Astrocyte (in vitro differentiated cells and primary cell): ENCODE measurements around the gene SMIM15. TPM values are rescaled to one million over a fixed set of nuclear protein-coding genes. Genes with fewer than 3 reads are reported as not detected.

Experiments
- DNase-seq: peaks from one replicate; pipeline ENCODE4 v3.0.0-alpha.2; 2010; ENCODE audit warnings: low read depth
- FAIRE-seq: peaks from 2 replicates; lab custom pipeline; 2011; peaks lifted over from hg19 to GRCh38; lab: Jason Lieb, UNC
- H2AFZ ChIP-seq: 2 replicates; pipeline ENCODE4 v1.6.0; 2012; ENCODE audit warnings: low read depth, low read length, inconsistent platforms
- H3K27ac ChIP-seq: 2 replicates; pipeline ENCODE4 v1.5.1; 2011; ENCODE audit warnings: low read depth, low read length, inconsistent platforms
- H3K27me3 ChIP-seq: 2 replicates; pipeline ENCODE4 v1.6.0; 2011; ENCODE audit warnings: low read length, inconsistent platforms; ENCODE audit not compliant: insufficient read depth
- H3K36me3 ChIP-seq: 2 replicates; pipeline ENCODE4 v1.5.1; 2011; ENCODE audit warnings: low read length, inconsistent platforms; ENCODE audit not compliant: insufficient read depth
- H3K4me1 ChIP-seq: 2 replicates; pipeline ENCODE4 v1.5.1; 2011; ENCODE audit warnings: low read length, inconsistent platforms; ENCODE audit not compliant: insufficient read depth
- H3K4me2 ChIP-seq: 2 replicates; pipeline ENCODE4 v1.6.0; 2012; ENCODE audit warnings: low read length, inconsistent platforms
- H3K4me3 ChIP-seq: 2 replicates; pipeline ENCODE4 v1.5.1; 2011; ENCODE audit warnings: low read depth, mild to moderate bottlenecking, low read length, inconsistent platforms; ENCODE audit not compliant: insufficient read depth
- H3K79me2 ChIP-seq: 2 replicates; pipeline ENCODE4 v1.6.0; 2012; ENCODE audit warnings: mild to moderate bottlenecking, low read length, inconsistent platforms; ENCODE audit not compliant: insufficient read depth
- H3K9ac ChIP-seq: 2 replicates; pipeline ENCODE4 v1.6.0; 2012; ENCODE audit warnings: mild to moderate bottlenecking, low read length, inconsistent platforms
- H3K9me3 ChIP-seq: 2 replicates; pipeline ENCODE4 v1.5.1; 2012; ENCODE audit warnings: low read depth, mild to moderate bottlenecking, low read length, inconsistent platforms; ENCODE audit not compliant: insufficient read depth
- H4K20me1 ChIP-seq: 2 replicates; pipeline ENCODE4 v1.6.0; 2012; ENCODE audit warnings: low read length, inconsistent platforms; ENCODE audit not compliant: insufficient read depth
- H3K27ac Mint-ChIP-seq: one replicate; pipeline ENCODE4 v1.8.0; 2021; ENCODE audit warnings: mild to moderate bottlenecking, mixed read lengths; ENCODE audit not compliant: unreplicated experiment
- H3K27me3 Mint-ChIP-seq: one replicate; pipeline ENCODE4 v1.8.0; 2021; ENCODE audit warnings: low read depth, mixed read lengths; ENCODE audit not compliant: unreplicated experiment
- H3K36me3 Mint-ChIP-seq: one replicate; pipeline ENCODE4 v1.8.0; 2021; ENCODE audit warnings: low read depth, mixed read lengths; ENCODE audit not compliant: unreplicated experiment
- H3K4me1 Mint-ChIP-seq: one replicate; pipeline ENCODE4 v1.8.0; 2021; ENCODE audit warnings: low read depth, mixed read lengths; ENCODE audit not compliant: unreplicated experiment
- H3K4me3 Mint-ChIP-seq: one replicate; pipeline ENCODE4 v1.8.0; 2021; ENCODE audit warnings: mild to moderate bottlenecking, moderate library complexity, mixed read lengths; ENCODE audit not compliant: unreplicated experiment
- H3K9me3 Mint-ChIP-seq: one replicate; pipeline ENCODE4 v1.8.0; 2021; ENCODE audit warnings: mild to moderate bottlenecking, mixed read lengths; ENCODE audit not compliant: unreplicated experiment
- EZH2 ChIP-seq: IDR thresholded peaks from 2 replicates; pipeline ENCODE4 v1.6.1; 2012; ENCODE audit warnings: mild to moderate bottlenecking, low read length, inconsistent platforms; ENCODE audit not compliant: insufficient read depth
- total RNA-seq: library from RNA; stranded (reverse); gene quantifications from 2 replicates; pipeline ENCODE4 v1.2.1, GENCODE V29; 2021
- TF ChIP-seq, protein P1 (sequence below): IDR thresholded peaks from 2 replicates; pipeline ENCODE4 v1.5.1; 2011; ENCODE audit warnings: low read depth, mild to moderate bottlenecking, inconsistent platforms, low read length, moderate library complexity; ENCODE audit not compliant: insufficient read depth

SMIM15 gene
- total RNA-seq, 1 donor from 2014 or later = 86.6 TPM

DNA sequence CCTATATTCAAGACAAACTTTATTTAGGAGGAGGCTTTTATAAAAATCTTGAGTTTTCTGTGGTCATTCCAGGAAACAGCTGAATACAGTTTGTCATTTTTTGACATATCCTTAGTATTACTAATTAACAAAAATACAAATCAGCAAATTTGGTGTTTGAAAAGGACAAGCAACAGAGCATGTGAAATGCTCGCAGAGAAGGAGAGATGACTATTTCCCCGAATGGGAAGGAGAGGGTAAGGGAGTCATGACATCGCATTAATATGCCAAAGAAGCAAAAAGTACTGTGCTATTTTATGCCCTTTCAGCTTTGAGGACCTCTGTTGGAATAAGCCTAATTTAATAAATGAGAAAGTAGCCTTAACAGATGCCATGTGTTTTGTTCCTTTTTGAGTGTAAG lies 1.8 kb downstream of the SMIM15 start:
- Histone ChIP-seq H3K9me3 (no peaks in the 10 kb centered on the region), H3K27me3 (no peaks in the 10 kb centered on the region), H3K36me3 (peaks cover 20% of the 10 kb centered on the region), H4K20me1 (peaks cover 14% of the 10 kb centered on the region), H3K27ac (no peak overlapping the region), H3K9ac (no peak overlapping the region), H3K79me2 (peaks cover 71% of the 10 kb centered on the region), H3K4me2 (peak overlapping the region; percentile 91), H3K4me3 (peak overlapping the region; percentile 97), H2AFZ (no peak overlapping the region), H3K4me1 (peaks cover 9% of the 10 kb centered on the region)
- H3K36me3 Mint-ChIP-seq = peaks cover 24% of the 10 kb centered on the region
- H3K27ac Mint-ChIP-seq = no peak overlapping the region
- no peak for TF ChIP-seq EZH2
- TF ChIP-seq, protein P1, sequence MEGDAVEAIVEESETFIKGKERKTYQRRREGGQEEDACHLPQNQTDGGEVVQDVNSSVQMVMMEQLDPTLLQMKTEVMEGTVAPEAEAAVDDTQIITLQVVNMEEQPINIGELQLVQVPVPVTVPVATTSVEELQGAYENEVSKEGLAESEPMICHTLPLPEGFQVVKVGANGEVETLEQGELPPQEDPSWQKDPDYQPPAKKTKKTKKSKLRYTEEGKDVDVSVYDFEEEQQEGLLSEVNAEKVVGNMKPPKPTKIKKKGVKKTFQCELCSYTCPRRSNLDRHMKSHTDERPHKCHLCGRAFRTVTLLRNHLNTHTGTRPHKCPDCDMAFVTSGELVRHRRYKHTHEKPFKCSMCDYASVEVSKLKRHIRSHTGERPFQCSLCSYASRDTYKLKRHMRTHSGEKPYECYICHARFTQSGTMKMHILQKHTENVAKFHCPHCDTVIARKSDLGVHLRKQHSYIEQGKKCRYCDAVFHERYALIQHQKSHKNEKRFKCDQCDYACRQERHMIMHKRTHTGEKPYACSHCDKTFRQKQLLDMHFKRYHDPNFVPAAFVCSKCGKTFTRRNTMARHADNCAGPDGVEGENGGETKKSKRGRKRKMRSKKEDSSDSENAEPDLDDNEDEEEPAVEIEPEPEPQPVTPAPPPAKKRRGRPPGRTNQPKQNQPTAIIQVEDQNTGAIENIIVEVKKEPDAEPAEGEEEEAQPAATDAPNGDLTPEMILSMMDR = no peak
- no peaks in the 10 kb centered on the region for H3K27me3 Mint-ChIP-seq
- FAIRE-seq (no peak), DNase-seq (no peak)
- no peaks in the 10 kb centered on the region for H3K9me3 Mint-ChIP-seq
- peaks cover 19% of the 10 kb centered on the region for H3K4me1 Mint-ChIP-seq
- peak overlapping the region; percentile 100 for H3K4me3 Mint-ChIP-seq

DNA sequence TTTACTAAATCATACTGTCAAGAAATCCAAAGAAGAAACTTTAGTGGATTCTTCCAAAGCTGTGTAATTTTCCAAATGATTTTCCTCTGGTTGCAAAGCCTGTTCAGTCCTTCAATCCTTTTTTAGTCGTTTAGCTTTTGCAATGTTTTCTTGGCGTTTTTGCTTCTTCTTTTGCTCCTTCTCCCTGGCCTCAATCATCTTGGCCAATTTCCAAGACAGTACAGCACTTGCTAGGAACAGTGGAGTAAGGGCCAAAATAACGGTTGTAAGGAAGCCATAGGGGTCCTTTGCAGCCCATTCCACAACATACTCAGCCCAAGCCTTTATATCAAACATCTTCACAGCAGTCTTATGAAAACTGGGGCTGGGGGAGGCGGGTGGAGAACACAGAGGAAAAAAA lies 2.4 kb downstream of the SMIM15 start:
- Histone ChIP-seq H3K9ac (no peak overlapping the region), H3K79me2 (peaks cover 71% of the 10 kb centered on the region), H4K20me1 (peaks cover 14% of the 10 kb centered on the region), H3K4me2 (peak overlapping the region; percentile 91), H3K27ac (no peak overlapping the region), H3K9me3 (no peaks in the 10 kb centered on the region), H3K4me1 (peaks cover 9% of the 10 kb centered on the region), H2AFZ (no peak overlapping the region), H3K4me3 (no peak overlapping the region), H3K36me3 (peaks cover 20% of the 10 kb centered on the region), H3K27me3 (no peaks in the 10 kb centered on the region)
- peak overlapping the region; percentile 100 for H3K4me3 Mint-ChIP-seq
- no peaks in the 10 kb centered on the region for H3K9me3 Mint-ChIP-seq
- peaks cover 28% of the 10 kb centered on the region for H3K36me3 Mint-ChIP-seq
- FAIRE-seq (no peak), DNase-seq (no peak)
- H3K27ac Mint-ChIP-seq = no peak overlapping the region
- H3K27me3 Mint-ChIP-seq = no peaks in the 10 kb centered on the region
- no peak for TF ChIP-seq EZH2
- TF ChIP-seq, protein P1 = no peak
- peaks cover 19% of the 10 kb centered on the region for H3K4me1 Mint-ChIP-seq

DNA sequence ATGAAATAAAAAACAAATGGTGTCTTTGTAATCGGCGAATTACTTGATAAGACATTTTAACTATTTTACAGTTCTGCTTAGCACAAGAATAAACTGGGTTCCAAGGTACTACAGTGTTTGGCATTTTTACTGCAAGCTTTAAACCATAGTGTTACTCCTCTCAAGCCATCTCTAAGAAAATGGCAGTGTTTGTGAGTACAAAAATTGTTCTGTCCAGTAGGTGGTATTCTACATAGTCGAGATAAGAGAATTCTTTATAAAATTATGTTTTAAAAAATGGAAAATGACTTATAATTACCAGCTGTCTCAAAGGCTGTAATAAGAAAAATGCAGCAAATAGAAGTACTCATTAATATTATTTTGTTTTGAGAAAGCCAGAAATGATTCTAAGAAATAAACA lies 3.2 kb downstream of the SMIM15 start:
- FAIRE-seq (no peak), DNase-seq (no peak)
- H3K79me2 ChIP-seq = peaks cover 66% of the 10 kb centered on the region
- Mint-ChIP-seq H3K9me3 (no peaks in the 10 kb centered on the region), H3K4me1 (peaks cover 16% of the 10 kb centered on the region), H3K27me3 (no peaks in the 10 kb centered on the region), H3K27ac (no peak overlapping the region), H3K4me3 (no peak overlapping the region), H3K36me3 (peaks cover 26% of the 10 kb centered on the region)
- H3K4me1 ChIP-seq = peaks cover 9% of the 10 kb centered on the region
- H3K4me2 ChIP-seq = peak overlapping the region; percentile 2
- no peak overlapping the region for H3K27ac ChIP-seq
- H3K36me3 ChIP-seq = peaks cover 20% of the 10 kb centered on the region
- no peak overlapping the region for H3K4me3 ChIP-seq
- H2AFZ ChIP-seq = no peak overlapping the region
- H4K20me1 ChIP-seq = peaks cover 14% of the 10 kb centered on the region
- H3K9ac ChIP-seq = no peak overlapping the region
- no peaks in the 10 kb centered on the region for H3K9me3 ChIP-seq
- no peaks in the 10 kb centered on the region for H3K27me3 ChIP-seq
- TF ChIP-seq, protein P1 = no peak
- TF ChIP-seq EZH2 = no peak
